Smooth muscle cell of the brain vasculature (primary cell): Measurements from ENCODE around the gene ELOA.
"Not testable (repeated sequence)": the region's sequence is repeated elsewhere in the genome, so short reads cannot be mapped to it uniquely, and the experiment has no call there.

Experiments used
- DNase-seq: peaks from one replicate; pipeline ENCODE4 v3.0.0-alpha.2; 2012; ENCODE audit warnings: low read depth, low spot score

ELOA gene

DNA sequence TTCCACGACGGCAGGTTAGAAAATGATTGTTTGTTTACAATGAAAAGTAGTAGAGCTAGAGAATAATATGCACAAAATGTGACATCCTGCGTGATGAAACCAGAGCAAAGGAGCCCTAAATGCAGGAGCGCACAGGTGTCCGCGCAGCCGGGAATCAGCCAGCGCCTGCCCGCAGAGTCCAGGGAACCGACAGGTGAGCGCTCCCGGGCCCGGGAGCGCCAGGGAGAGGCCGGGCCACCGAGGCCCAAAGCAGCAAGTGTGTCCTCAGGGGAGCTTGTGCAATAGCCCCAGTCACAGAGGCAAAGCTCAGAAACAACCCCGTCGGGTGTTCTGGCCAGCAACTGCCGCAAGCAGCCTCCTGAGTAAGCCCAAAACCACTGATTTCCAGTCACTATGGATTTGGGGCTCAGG lies 58.1 kb downstream of the ELOA start:
- no peak for DNase-seq

DNA sequence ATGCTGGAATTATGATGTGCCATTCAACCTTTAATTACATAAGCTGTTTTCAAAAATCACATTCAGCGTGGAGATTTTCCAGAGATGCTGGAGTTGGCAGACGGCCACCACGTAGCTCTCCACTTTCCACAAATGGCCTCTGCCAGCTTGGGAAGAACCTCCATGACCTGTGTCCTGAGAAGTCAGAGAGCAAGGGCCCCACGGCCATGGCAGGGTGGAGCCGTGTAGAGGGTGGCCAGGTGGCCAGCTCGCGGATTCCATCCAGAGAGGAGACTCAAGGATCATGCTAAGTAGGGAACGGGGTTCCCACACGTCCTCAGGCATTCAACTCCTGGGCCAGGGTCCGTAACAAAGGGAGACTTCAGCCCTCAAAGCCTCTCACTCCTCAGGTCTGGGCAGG lies 58.6 kb downstream of the ELOA start:
- DNase-seq = no peak

DNA sequence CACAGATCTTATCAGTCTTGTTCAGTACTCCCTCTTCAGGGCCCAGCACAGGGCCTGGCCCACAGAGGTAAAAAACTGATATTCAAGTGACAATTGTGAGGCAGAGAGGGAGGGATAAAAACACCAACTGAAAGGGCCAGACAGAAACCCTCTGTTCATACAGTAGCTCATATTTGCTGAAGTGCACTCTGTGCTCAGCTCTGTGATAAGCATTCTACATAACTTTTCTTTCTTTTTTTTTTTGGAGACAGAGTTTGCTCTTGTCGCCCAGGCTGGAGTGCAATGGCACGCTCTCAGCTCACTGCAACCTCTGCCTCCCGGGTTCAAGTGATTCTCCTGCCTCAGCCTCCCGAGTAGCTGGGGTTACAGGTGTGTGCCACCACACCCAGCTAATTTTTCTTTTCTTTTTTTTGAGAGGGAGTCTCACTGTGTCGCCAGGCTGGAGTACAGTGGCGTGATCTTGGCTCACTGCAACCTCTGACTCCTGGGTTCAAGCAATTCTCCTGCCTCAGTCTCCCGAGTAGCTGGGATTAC lies 59.6 kb downstream of the ELOA start:
- DNase-seq = not testable (repeated sequence)

DNA sequence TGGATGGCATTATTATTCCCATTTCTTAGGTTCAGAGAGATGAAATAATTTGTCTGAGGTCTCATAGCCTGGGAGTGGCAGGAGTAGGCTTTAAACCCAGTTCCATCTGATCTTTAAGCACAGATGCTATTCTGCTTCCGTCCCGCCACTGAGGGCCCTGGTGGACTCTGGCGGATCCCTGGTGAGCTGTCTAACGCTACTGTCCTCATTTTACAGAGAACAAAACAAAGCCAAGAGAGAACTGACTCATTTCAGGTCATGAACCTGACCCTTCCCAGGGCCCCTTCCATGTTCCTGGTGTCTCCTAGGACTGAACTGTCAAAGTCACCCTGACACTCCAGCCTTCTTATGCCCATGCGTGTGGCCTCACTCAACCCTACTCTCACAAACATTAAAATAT lies 60.4 kb downstream of the ELOA start:
- no peak for DNase-seq

- no peak for DNase-seq
Observed at GRCh38 chr1:23804183-23804835, 61.0 kb downstream of the ELOA start.

DNA sequence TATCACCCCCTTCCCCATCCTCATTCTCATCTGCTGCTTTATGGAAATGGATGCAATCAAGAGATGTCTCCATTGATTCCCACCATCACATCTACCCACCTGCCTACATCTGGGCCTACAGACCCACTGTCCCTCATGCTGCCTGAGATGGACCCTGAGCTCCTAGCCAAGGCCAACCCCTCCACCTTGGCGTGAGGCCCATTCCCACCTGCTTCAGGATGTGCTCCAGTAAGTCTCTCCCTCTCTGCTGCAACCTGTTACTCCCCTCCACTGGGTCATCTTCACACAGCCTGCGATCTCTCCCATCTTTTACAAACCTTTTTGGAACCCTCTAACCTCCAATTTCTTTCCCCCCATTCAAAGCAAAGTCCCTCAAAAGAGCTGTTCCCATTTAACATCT lies 61.8 kb downstream of the ELOA start:
- no peak for DNase-seq

DNA sequence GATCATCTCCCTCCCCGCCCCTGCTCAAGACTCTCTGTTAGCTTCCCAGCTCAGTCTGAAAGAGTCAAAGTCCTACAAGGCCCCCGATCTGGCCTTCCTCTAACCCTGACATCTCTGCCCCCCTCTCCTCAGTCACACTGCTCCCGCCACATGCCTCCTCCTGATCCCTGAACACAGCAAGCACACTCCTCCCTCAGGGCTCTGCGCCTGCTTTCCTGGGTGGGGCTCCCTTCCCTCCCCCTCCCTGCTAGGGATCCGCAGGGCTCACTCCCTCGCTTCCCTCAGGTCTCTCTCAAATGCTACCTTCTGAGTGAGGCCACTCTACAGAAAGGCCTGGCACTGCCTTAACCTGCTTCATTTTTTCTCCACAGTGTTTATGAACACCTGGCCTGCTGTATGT lies 63.0 kb downstream of the ELOA start:
- no peak for DNase-seq

GRCh38 chr1:23807453-23807852 lies 64.2 kb downstream of the ELOA start:
- DNase-seq = no peak

DNA sequence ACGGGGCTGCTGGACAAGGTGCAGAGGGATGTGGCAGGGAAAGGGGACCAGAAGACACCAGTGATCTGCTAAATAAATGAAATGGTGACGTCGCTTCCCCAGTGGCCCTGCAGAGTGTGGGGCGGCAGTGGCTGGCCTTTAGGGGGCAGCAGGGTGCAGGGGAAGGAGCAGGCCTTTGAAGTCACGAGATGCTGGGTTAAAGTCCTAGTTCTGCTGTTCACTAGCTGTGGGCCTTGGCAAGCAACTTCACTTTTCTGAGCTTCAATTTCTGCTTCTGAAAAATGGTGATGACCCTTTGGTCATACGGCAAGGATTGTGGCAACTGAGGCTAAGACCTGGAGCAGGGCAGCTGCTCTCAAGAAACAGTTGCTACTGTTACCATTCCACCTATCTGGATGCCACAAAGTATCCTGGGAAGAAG lies 66.5 kb downstream of the ELOA start:
- DNase-seq = no peak

DNA sequence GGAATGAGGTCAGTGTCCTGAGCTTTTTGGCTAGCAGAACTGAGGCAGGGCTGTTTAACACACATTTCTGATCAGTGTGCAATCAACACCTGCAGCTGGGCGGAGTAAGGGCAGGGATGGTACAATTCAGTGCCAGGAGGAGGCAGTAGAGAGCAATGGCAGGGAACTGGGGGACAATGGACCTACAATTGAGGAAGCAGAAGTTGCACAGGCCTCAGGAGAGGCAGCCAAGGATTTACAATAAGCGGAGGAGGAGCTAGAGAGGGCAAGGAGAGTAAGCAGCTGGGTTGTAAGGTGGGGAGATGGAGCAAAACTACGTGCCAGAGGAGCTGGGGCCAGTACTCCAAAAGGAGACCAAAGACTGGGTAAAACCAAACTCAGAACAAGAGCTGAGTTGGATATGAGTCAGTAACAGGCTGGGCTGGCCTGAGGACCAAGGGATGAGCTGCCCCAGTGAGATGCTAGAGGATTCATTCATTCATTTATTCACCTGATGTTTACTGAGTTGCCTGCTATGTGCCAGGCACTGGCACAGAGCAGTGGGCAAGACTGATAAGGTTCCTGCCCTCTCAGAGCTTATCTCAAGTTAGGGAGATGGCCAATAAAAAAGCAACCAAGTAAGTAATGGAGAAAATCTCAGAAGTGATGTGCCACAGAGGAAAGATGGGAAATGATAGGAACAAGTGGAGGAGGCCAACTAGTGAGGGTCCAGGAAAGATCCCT lies 67.7 kb downstream of the ELOA start:
- DNase-seq = no peak
